ENCODE results near the gene ARID5A. TPM values are rescaled to one million over a fixed set of nuclear protein-coding genes. Genes with fewer than 3 reads are reported as not detected.

Gene ARID5A
- total and polyA plus RNA-seq, 9 of the 15 experiments (the other 6 are each of a cell fraction or from before 2014, with no cell fraction given), result 0.14 to 12.5 (median 3.0) TPM

- Histone ChIP-seq H3K9ac (ENCODE audit: insufficient read depth in 1 of 2, low read depth in 2 of 2, low read length in 2 of 2) (no peak overlapping the region), H3K79me2 (ENCODE audit: control insufficient read depth, insufficient read depth, low read length) (no peaks in the 10 kb centered on the region), H3K4me3 (no peak overlapping the region), H3K4me1 (replicated peaks in 1 of 2; ENCODE audit: control insufficient read depth in 2 of 2, insufficient read depth in 2 of 2, low read length in 2 of 2) (peaks cover 0 to 4% of the 10 kb centered on the region in 2 experiments; a peak in 1 of 5 replicates), H4K20me1 (replicated peaks; ENCODE audit: control insufficient read depth, insufficient read depth, low read length) (peaks cover 3% of the 10 kb centered on the region; the same call in 1 of the 2 replicates), H3K9me1 (ENCODE audit: control insufficient read depth, insufficient read depth, low read length) (no peaks in the 10 kb centered on the region), H3K27me3 (ENCODE audit: control insufficient read depth in 2 of 2, insufficient read depth in 2 of 2, low read length in 2 of 2) (peaks cover 2 to 29% of the 10 kb centered on the region in 2 experiments; a peak in 3 of 5 replicates), H3K9me3 (replicated peaks; ENCODE audit: control insufficient read depth, insufficient read depth, low read depth, low read length) (no peaks in the 10 kb centered on the region), H2AFZ (ENCODE audit: low read depth, low read length) (no peak overlapping the region), H3K4me2 (ENCODE audit: insufficient read depth, low read length) (no peak overlapping the region), H3K36me3 (ENCODE audit: control insufficient read depth, insufficient read depth, low read length) (no peaks in the 10 kb centered on the region), H3K27ac (ENCODE audit: extremely low read depth, low read depth, low read length) (no peak overlapping the region)
- BruUV-seq (replicated peaks), result no TSS peak
- intact Hi-C loops (cut with micrococcal nuclease) (no loop called here), in situ Hi-C loops (cut with MboI) (loop anchor here (5.0 to 25.0 kb wide), 3 partner anchors 107 to 727 kb away; no protein-coding TSS in a partner anchor)
- FAIRE-seq (no peak), ATAC-seq (no peak), DNase-seq (ENCODE audit: extremely low read depth in 1 of 4, low spot score in 3 of 4) (no peak)
- no peak for TF ChIP-seq JUN (IDR thresholded peaks at IDR 0.05; ENCODE audit: borderline replicate concordance, low read depth, low read length)
- no peak for TF ChIP-seq JUN (CRISPR knock-in tag; IDR thresholded peaks at IDR 0.05; ENCODE audit: borderline replicate concordance)
- TF ChIP-seq VEZF1 (CRISPR knock-in tag; IDR thresholded peaks at IDR 0.05), result no peak
- no peak for TF ChIP-seq UBTF (IDR thresholded peaks at IDR 0.05; ENCODE audit: borderline replicate concordance in 1 of 2, low read depth in 2 of 2, low read length in 2 of 2)
- TF ChIP-seq ZNF274 (IDR thresholded peaks at IDR 0.05; ENCODE audit: borderline replicate concordance, low read depth, low read length), result no peak
- no peak for TF ChIP-seq PTBP1 (IDR thresholded peaks at IDR 0.05; ENCODE audit: low read depth, low read length)
- TF ChIP-seq IRF9 (tag; IDR thresholded peaks at IDR 0.05), result no peak
- TF ChIP-seq SETDB1 (IDR thresholded peaks at IDR 0.05; ENCODE audit: low read length), result no peak
- TF ChIP-seq NR2C1 (IDR thresholded peaks at IDR 0.05), result no peak
- no peak for TF ChIP-seq NR2C1 (tag; IDR thresholded peaks at IDR 0.05)
- no peak for TF ChIP-seq TOE1 (IDR thresholded peaks at IDR 0.05; ENCODE audit: borderline replicate concordance)
- no peak for TF ChIP-seq TOE1 (CRISPR knock-in tag; IDR thresholded peaks at IDR 0.05; ENCODE audit: borderline replicate concordance, low read depth)
- no peak for TF ChIP-seq ZNF449 (CRISPR knock-in tag; IDR thresholded peaks at IDR 0.05)
- CTCF ChIA-PET (ENCODE audit: low intra/inter-chr PET ratio), result no interaction called here
- 2% methylated on average over 6 of the region's 6 CpGs for WGBS (ENCODE audit: insufficient coverage, low coverage, missing lambda C conversion rate)
- POLR2A ChIA-PET, result interaction anchor here (0.6 kb wide), 2 partner anchors 92 to 121 kb away, joined by 3 read pairs; no protein-coding TSS in a partner anchor
Measured at GRCh38 chr2:96514521-96514920, 22.0 kb upstream of the ARID5A start.
